Stimulated activated CD4-positive, alpha-beta T cell treated with anti-CD3 and anti-CD28 coated beads, Interleukin-15, amount 100 ng/mL, for 1 hour (primary cell): ENCODE results near the gene TAPBPL.
"Not testable (repeated sequence)": the region's sequence is repeated elsewhere in the genome, so short reads cannot be mapped to it uniquely, and the experiment has no call there.

ENCODE experiments used
- DNase-seq, 2 donors: peaks; one replicate each; pipeline ENCODE4 v3.0.0-alpha.2; 2020; ENCODE audit warnings: low read depth in 1 of 2, low spot score in 1 of 2

The TAPBPL gene

GRCh38 chr12:6462234-6462995, 10.6 kb downstream of the TAPBPL start:
- no peak for DNase-seq

- no peak for DNase-seq
Observed at GRCh38 chr12:6463216-6463615, 11.4 kb downstream of the TAPBPL start.

GRCh38 chr12:6463858-6464257, 12.0 kb downstream of the TAPBPL start:
- DNase-seq: no peak

- DNase-seq: no peak
Observed at GRCh38 chr12:6464531-6464930, 12.7 kb downstream of the TAPBPL start.

GRCh38 chr12:6465467-6466183, 13.8 kb downstream of the TAPBPL start:
- DNase-seq: no peak

GRCh38 chr12:6466184-6466573, 14.3 kb downstream of the TAPBPL start:
- no peak for DNase-seq

- DNase-seq: not testable (repeated sequence)
Observed at GRCh38 chr12:6466751-6467150, 14.9 kb downstream of the TAPBPL start.

- DNase-seq: not testable (repeated sequence)
Observed at GRCh38 chr12:6467571-6468282, 15.9 kb downstream of the TAPBPL start.

GRCh38 chr12:6468283-6468575, 16.4 kb downstream of the TAPBPL start:
- no peak for DNase-seq

- no peak for DNase-seq
Observed at GRCh38 chr12:6469092-6469491, 17.2 kb downstream of the TAPBPL start.

GRCh38 chr12:6469609-6470374, 17.9 kb downstream of the TAPBPL start:
- DNase-seq: no peak

GRCh38 chr12:6470375-6471163, 18.7 kb downstream of the TAPBPL start, which contains the start of gene VAMP1:
TSS of gene VAMP1 (minus strand) at chr12:6470677. CDS start at chr12:6470531, 146 bp downstream.
- DNase-seq: peak; percentile 92 to 93

- DNase-seq: no peak
Observed at GRCh38 chr12:6471989-6472360, 20.1 kb downstream of the TAPBPL start.

GRCh38 chr12:6472491-6472890, 20.6 kb downstream of the TAPBPL start:
- DNase-seq: no peak

- DNase-seq: not testable (repeated sequence)
Observed at GRCh38 chr12:6475233-6475975, 23.6 kb downstream of the TAPBPL start.

- DNase-seq: no peak
Observed at GRCh38 chr12:6476489-6476888, 24.6 kb downstream of the TAPBPL start.

- DNase-seq: not testable (repeated sequence)
Observed at GRCh38 chr12:6477601-6478377, 25.9 kb downstream of the TAPBPL start.

- DNase-seq: no peak
Observed at GRCh38 chr12:6478416-6478815, 26.6 kb downstream of the TAPBPL start.

GRCh38 chr12:6488240-6488639, 36.4 kb downstream of the TAPBPL start:
- DNase-seq: no peak
